Small intestine (tissue), 7 donors: ENCODE measurements around the gene RSPO3. TPM values are rescaled to one million over a fixed set of nuclear protein-coding genes. Genes with fewer than 3 reads are reported as not detected.
A peak's percentile ranks its signal among the peaks of the same experiment; 100 is the strongest.

Experiments
- DNase-seq, 2 donors: peaks; one replicate each; pipeline versions ENCODE4 v3.0.0 to v3.0.0-alpha.2; 2013
- FAIRE-seq: peaks from 2 replicates; lab custom pipeline; 2012; peaks lifted over from hg19 to GRCh38; lab: Jason Lieb, UNC
- H3K27ac ChIP-seq, 3 donors: one replicate each; pipeline ENCODE4 v1.5.1; 2013; ENCODE audit warnings: low read length in 2 of 3, mild to moderate bottlenecking in 2 of 3, control low read depth in 1 of 3, inconsistent platforms in 1 of 3, low read depth in 1 of 3, moderate library complexity in 1 of 3
- H3K27me3 ChIP-seq, 3 donors: one replicate each; pipeline ENCODE4 v1.6.1; 2013; ENCODE audit warnings: low read length in 3 of 3, inconsistent platforms in 1 of 3; ENCODE audit not compliant: control insufficient read depth in 3 of 3, insufficient read depth in 3 of 3
- H3K36me3 ChIP-seq, 3 donors: one replicate each; pipeline ENCODE4 v1.6.1; 2013; ENCODE audit warnings: low read length in 3 of 3, inconsistent platforms in 1 of 3, low read depth in 1 of 3, mild to moderate bottlenecking in 1 of 3, moderate library complexity in 1 of 3; ENCODE audit not compliant: control insufficient read depth in 3 of 3, insufficient read depth in 2 of 3
- H3K4me1 ChIP-seq, 3 donors: one replicate each; pipeline ENCODE4 v1.6.1; 2013; ENCODE audit warnings: low read length in 2 of 3, inconsistent platforms in 1 of 3, low read depth in 1 of 3, mild to moderate bottlenecking in 1 of 3, moderate library complexity in 1 of 3; ENCODE audit not compliant: control insufficient read depth in 3 of 3, insufficient read depth in 2 of 3
- H3K4me3 ChIP-seq, 3 donors: one replicate each; pipeline ENCODE4 v1.5.1; 2013; ENCODE audit warnings: low read length in 3 of 3, control low read depth in 1 of 3, inconsistent platforms in 1 of 3, low read depth in 1 of 3, mild to moderate bottlenecking in 1 of 3, moderate library complexity in 1 of 3
- H3K9me3 ChIP-seq, 2 donors: one replicate each; pipeline ENCODE4 v1.6.1; 2013; ENCODE audit warnings: low read depth in 1 of 2, low read length in 1 of 2; ENCODE audit not compliant: control insufficient read depth in 2 of 2, insufficient read depth in 1 of 2
- WGBS, 3 donors: extraction: QIAGEN DNeasy Blood & Tissue Kit; methylation state at CpG; one replicate each; pipeline ENCODE4 v1.1.7; 2013; 5-methylcytosine and 5-hydroxymethylcytosine counted together
- polyA plus RNA-seq, 4 donors: library from polyadenylated mRNA; stranded (reverse) in 3 of 4; unstranded in 1 of 4; fragments of 200-250 nt in 3 of 4; fragments of 120-200 nt in 1 of 4; gene quantifications; one replicate each; pipeline versions ENCODE4 v1.2.1 to v1.2.3, GENCODE V29; 2013
- donor health status: healthy with polysubstance abuse.
- donor health status: control.
- donor health status: control.
- donor health status: Bipolar disorder and iron deficiency.
- donor health status: healthy.

Gene RSPO3
- polyA plus RNA-seq, 4 donors = 0.54 to 6.7 (median 1.6) TPM; not detected in 1

DNA sequence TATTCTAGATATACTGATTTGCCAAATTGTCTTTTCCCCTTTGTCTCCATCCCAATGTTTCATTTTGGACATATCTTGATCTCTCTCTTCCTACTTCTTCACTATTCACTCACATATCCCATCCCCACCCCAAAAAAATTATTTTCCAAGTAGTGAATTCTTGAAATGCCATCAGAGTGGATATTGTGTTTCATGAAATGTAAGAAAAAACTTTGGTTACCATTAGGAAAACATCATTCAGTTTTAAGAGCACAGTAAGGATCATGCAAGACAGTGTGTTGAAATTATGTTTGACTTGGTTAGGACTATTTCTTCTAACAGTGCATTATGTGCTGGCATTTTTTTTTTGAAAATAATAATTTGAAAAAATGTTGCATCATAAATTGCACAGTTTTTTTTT, 5.7 kb downstream of the RSPO3 start:
- Histone ChIP-seq H3K4me3 (no peak overlapping the region), H3K9me3 (no peaks in the 10 kb centered on the region), H3K36me3 (no peaks in the 10 kb centered on the region), H3K27ac (no peak overlapping the region), H3K4me1 (peaks cover 0 to 4% (median 0%) of the 10 kb centered on the region in 3 donors), H3K27me3 (peaks cover 9 to 25% (median 17%) of the 10 kb centered on the region in 3 donors)
- FAIRE-seq (no peak), DNase-seq (no peak)

DNA sequence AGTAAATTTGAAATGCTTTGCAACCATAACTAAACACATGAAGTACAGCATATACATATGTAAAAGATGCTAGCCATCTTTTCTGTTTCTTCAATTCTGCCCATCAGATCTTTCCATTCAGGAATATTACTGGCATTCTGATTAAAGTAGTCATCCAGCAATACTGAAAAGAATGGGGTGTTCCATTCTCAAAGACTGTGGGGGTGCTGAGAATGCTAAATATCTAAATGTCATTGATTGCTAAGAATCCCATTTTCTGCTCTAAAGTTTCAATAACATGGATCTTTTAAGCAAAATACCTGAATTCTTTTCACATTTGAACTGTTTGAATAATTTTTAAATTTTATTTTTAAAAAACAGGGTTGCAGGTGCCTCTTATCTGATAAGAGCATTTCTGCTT, 6.2 kb downstream of the RSPO3 start:
- Histone ChIP-seq H3K4me1 (no peaks in the 10 kb centered on the region), H3K27me3 (peaks cover 9 to 20% (median 12%) of the 10 kb centered on the region in 3 donors), H3K36me3 (no peaks in the 10 kb centered on the region), H3K27ac (no peak overlapping the region), H3K4me3 (no peak overlapping the region), H3K9me3 (no peaks in the 10 kb centered on the region)
- no peak for DNase-seq
- FAIRE-seq = no peak

DNA sequence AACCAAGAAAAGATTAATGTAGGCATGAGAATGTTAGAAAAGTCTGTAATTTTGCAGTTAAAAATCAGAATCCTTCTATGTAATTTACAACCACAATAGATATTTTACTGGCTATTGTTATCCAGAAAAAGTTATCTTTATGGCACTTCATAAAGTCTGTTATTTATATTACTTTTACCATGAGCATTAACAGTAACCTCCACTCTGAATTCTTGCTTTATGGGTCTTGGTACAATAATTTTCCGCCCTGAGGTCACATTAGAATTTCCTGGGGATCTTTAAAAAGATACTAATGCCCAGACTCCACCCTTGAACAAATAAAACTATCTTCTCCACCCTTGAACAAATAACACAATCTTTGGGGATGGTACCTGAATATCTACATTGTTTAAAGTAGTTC, 9.6 kb downstream of the RSPO3 start:
- no peak for FAIRE-seq

DNA sequence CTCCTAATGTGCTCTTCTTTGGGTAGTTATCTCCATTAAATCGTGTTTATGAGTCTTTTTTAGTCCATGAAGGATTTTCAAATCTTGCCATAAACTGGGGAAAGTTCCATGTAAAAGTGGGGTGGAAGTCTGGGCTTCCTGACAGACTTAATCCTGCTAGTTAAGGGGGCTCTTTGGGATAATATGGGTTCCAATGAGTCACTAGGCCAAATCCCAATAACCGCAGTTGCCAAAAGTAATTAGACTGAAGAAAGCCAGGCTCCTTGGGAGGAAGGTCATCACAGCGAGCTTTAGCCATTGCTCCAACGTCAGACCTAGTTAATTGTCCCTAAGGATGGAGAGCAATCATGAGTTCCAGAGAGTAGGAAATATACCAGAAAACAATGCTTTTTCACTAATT, 10.8 kb downstream of the RSPO3 start:
- FAIRE-seq (no peak), DNase-seq (no peak)
- H3K27me3 ChIP-seq = no peaks in the 10 kb centered on the region
- H3K27ac ChIP-seq = no peak overlapping the region
- no peaks in the 10 kb centered on the region for H3K4me1 ChIP-seq
- H3K4me3 ChIP-seq = no peak overlapping the region
- no peaks in the 10 kb centered on the region for H3K36me3 ChIP-seq
- 66 to 68% (median 66%) methylated on average over 4 of the region's 4 CpGs for WGBS, 3 donors
- no peaks in the 10 kb centered on the region for H3K9me3 ChIP-seq

More for the DNA sequence above, 9.6 kb downstream of the RSPO3 start:
- Histone ChIP-seq H3K4me3 (no peak overlapping the region), H3K9me3 (no peaks in the 10 kb centered on the region), H3K27ac (no peak overlapping the region), H3K4me1 (no peaks in the 10 kb centered on the region), H3K36me3 (no peaks in the 10 kb centered on the region), H3K27me3 (no peaks in the 10 kb centered on the region)
- 19 to 48% (median 24%) methylated on average over 1 of the region's 1 CpG for WGBS, 3 donors
- DNase-seq = no peak

DNA sequence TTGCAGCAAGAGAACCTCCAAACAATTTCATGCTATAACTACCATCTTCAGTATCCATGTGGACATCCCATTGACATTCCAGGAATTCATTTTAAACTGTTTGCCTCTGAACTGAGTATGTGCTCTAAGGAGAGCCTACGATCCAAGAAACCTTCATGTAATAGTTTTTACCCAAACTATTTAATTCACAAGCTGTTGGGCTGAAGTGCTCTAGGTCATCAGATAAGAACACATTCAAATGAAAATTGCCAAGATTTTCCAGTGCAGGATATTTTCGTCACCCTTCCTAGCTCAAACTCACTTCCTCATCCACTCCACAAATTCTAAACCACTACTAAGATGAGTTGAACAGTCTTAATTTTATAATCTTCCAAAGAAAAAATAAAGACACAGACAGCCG, 12.8 kb downstream of the RSPO3 start:
- Histone ChIP-seq H3K9me3 (no peaks in the 10 kb centered on the region), H3K36me3 (no peaks in the 10 kb centered on the region), H3K4me1 (no peaks in the 10 kb centered on the region), H3K27me3 (no peaks in the 10 kb centered on the region), H3K27ac (no peak overlapping the region), H3K4me3 (no peak overlapping the region)
- DNase-seq (no peak), FAIRE-seq (no peak)
- WGBS, 3 donors = 53 to 70% (median 56%) methylated on average over 3 of the region's 3 CpGs

DNA sequence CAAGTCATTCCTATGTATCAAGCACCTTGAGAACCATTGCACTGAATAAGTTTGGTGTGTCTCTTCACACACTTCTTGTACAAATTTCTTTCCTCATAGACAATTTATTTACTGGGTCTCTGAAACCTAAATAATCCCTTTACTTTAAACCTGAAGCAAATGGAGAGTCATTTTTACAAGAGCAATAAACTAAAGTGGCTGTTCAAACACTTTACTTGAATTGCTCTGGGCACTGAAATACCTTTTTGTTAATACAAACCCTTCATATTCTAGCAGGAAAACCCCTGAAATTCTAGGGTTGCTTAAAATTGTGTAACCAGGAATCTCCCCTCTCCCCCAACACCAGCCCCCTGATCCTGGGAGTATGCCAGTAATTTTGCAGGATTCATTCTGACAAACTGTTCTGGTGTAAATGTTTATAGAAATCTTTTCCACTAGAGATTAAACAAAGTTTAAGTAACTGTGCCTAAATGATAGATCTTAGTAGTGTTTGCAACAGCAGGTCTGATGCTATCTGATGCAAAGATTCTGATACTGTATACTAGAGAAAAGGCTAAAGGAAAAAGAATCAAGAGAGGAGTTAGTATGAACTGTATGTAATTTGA, 13.4 kb downstream of the RSPO3 start:
- H3K9me3 ChIP-seq = no peaks in the 10 kb centered on the region
- H3K4me3 ChIP-seq = no peak overlapping the region
- H3K27ac ChIP-seq = no peak overlapping the region
- no peaks in the 10 kb centered on the region for H3K4me1 ChIP-seq
- no peak for DNase-seq
- FAIRE-seq = no peak
- H3K36me3 ChIP-seq = no peaks in the 10 kb centered on the region
- H3K27me3 ChIP-seq = no peaks in the 10 kb centered on the region

DNA sequence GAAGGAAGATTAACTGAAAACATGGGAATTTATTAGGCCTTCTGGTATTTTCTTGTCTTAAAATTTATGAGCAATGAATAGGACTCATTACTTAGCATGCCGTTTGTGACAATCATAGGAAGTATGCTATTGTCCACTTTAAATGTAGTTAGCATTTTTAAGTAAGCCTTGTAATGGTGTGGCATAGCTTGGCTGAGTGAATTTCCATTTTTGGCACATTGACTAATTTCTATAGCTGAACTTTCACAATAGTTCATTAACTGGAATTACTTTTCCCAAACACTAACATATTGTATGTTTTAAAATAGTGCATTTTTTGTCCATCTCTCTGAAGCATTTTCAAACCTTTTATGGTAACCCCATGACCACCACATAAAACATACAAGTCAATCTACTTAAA, 15.7 kb downstream of the RSPO3 start:
- no peak overlapping the region for H3K4me3 ChIP-seq
- H3K27ac ChIP-seq = no peak overlapping the region
- H3K4me1 ChIP-seq = no peaks in the 10 kb centered on the region
- H3K9me3 ChIP-seq = no peaks in the 10 kb centered on the region
- DNase-seq = no peak
- no peaks in the 10 kb centered on the region for H3K36me3 ChIP-seq
- WGBS, 3 donors = 61 to 70% (median 64%) methylated on average over 1 of the region's 1 CpG
- no peaks in the 10 kb centered on the region for H3K27me3 ChIP-seq
- no peak for FAIRE-seq

DNA sequence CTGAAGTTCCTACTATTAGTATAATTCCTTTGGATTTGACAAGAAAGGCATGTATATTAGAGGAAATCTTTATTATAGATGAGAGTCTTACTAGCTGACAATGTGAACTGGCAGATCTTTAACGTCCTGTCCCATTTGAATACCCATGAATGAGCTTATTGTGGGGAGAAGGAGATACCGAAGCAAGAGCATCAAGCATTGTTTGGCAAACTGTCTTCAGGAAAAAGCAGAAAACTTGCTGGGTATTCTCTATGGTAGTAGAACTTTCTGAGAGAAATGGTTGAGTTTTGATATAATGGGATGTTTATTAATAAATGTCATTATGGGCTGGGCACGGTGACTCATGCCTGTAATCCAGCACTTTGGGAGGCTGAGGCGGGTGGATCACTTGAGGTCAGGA, 18.3 kb downstream of the RSPO3 start:
- DNase-seq (no peak), FAIRE-seq (no peak)
- H3K4me3 ChIP-seq = no peak overlapping the region
- H3K27me3 ChIP-seq = peaks cover 0 to 3% (median 0%) of the 10 kb centered on the region in 3 donors
- WGBS, 3 donors = 67 to 79% (median 72%) methylated on average over 4 of the region's 4 CpGs
- H3K36me3 ChIP-seq = no peaks in the 10 kb centered on the region
- H3K4me1 ChIP-seq = no peaks in the 10 kb centered on the region
- H3K9me3 ChIP-seq = no peaks in the 10 kb centered on the region
- no peak overlapping the region for H3K27ac ChIP-seq

DNA sequence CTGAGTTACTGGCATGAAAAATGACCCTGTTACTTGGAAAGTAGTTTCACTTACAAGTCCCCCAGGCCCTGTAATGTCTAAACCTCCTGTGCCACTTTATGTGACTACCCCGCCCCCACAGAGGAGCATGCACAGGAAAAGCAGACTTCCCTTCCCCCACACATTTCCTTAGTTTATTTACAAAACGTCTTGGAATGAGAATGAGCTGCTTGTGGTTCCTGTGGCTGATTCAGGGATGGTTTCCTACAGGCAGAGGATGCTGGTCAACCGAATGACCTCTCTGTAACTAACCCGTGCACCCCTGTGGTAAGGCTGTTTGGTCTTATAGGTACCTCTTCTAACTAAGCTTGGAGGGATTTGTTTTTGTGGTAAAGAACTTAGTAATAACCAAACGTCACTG, 28.5 kb downstream of the RSPO3 start:
- Histone ChIP-seq H3K9me3 (no peaks in the 10 kb centered on the region), H3K27me3 (no peaks in the 10 kb centered on the region), H3K4me1 (no peaks in the 10 kb centered on the region), H3K27ac (no peak overlapping the region), H3K4me3 (no peak overlapping the region), H3K36me3 (no peaks in the 10 kb centered on the region)
- FAIRE-seq (no peak), DNase-seq (peak in 1 of 2 donors; percentile 5)
- WGBS, 3 donors = 9 to 16% (median 15%) methylated on average over 5 of the region's 5 CpGs
